ENCODE results near the gene VPS13A.

VPS13A gene
- 225 to 226 reads per million in 2 donors for total RNA-seq

- peak; percentile 79 for DNase-seq
Measured at GRCh38 chr9:77177143-77177893, at the start of gene VPS13A. Gene VPS13A (plus strand): TSS chr9:77177534. CDS start chr9:77177705, 171 bp downstream.

GRCh38 chr9:77128125-77128789 is 49.1 kb upstream of the VPS13A start:
- DNase-seq: no peak

GRCh38 chr9:77131399-77131798 is 45.9 kb upstream of the VPS13A start:
- no peak for DNase-seq

- no peak for DNase-seq
Measured at GRCh38 chr9:77133011-77133410, 44.3 kb upstream of the VPS13A start.

GRCh38 chr9:77142366-77142765 is 35.0 kb upstream of the VPS13A start:
- DNase-seq: no peak

- DNase-seq: no peak
Measured at GRCh38 chr9:77149879-77150278, 27.5 kb upstream of the VPS13A start.

GRCh38 chr9:77152289-77152688 is 25.0 kb upstream of the VPS13A start:
- DNase-seq: no peak

- DNase-seq: no peak
Measured at GRCh38 chr9:77156646-77157371, 20.5 kb upstream of the VPS13A start.

GRCh38 chr9:77158772-77159513 is 18.4 kb upstream of the VPS13A start:
- DNase-seq: no peak

GRCh38 chr9:77161191-77161590 is 16.1 kb upstream of the VPS13A start:
- DNase-seq: no peak

- no peak for DNase-seq
Measured at GRCh38 chr9:77161966-77162365, 15.4 kb upstream of the VPS13A start.

GRCh38 chr9:77162366-77162765 is 15.0 kb upstream of the VPS13A start:
- no peak for DNase-seq

- no peak for DNase-seq
Measured at GRCh38 chr9:77163884-77164283, 13.4 kb upstream of the VPS13A start.

GRCh38 chr9:77166193-77166592 is 11.1 kb upstream of the VPS13A start:
- DNase-seq: no peak

- DNase-seq: no peak
Measured at GRCh38 chr9:77170991-77171699, 6.2 kb upstream of the VPS13A start.

- DNase-seq: no peak
Measured at GRCh38 chr9:77175151-77175550, 2.2 kb upstream of the VPS13A start.

GRCh38 chr9:77176106-77176505 is 1.2 kb upstream of the VPS13A start:
- no peak for DNase-seq

GRCh38 chr9:77176686-77177142 is 620 bp upstream of the VPS13A start:
- no peak for DNase-seq

- DNase-seq: peak; percentile 29
Measured at GRCh38 chr9:77177894-77178794, 810 bp downstream of the VPS13A start.

GRCh38 chr9:77180056-77180455 is 2.7 kb downstream of the VPS13A start:
- DNase-seq: no peak

- no peak for DNase-seq
Measured at GRCh38 chr9:77183581-77183980, 6.2 kb downstream of the VPS13A start.

Data from activated gamma-delta T cell (primary cell).